ENCODE results near the gene SEMA6A.

GRCh38 chr5:116402235-116402634, 172.4 kb downstream of the SEMA6A start:
- TF ChIP-seq, protein P1, sequence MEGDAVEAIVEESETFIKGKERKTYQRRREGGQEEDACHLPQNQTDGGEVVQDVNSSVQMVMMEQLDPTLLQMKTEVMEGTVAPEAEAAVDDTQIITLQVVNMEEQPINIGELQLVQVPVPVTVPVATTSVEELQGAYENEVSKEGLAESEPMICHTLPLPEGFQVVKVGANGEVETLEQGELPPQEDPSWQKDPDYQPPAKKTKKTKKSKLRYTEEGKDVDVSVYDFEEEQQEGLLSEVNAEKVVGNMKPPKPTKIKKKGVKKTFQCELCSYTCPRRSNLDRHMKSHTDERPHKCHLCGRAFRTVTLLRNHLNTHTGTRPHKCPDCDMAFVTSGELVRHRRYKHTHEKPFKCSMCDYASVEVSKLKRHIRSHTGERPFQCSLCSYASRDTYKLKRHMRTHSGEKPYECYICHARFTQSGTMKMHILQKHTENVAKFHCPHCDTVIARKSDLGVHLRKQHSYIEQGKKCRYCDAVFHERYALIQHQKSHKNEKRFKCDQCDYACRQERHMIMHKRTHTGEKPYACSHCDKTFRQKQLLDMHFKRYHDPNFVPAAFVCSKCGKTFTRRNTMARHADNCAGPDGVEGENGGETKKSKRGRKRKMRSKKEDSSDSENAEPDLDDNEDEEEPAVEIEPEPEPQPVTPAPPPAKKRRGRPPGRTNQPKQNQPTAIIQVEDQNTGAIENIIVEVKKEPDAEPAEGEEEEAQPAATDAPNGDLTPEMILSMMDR (IDR thresholded peaks at IDR 0.05 in 4 of 5, conservative IDR thresholded peaks at IDR 0.05 in 1 of 5): no peak
- TF ChIP-seq POLR2A (IDR thresholded peaks at IDR 0.05): no peak

All from gastrocnemius medialis (tissue), 4 donors.